Central memory CD4-positive, alpha-beta T cell (primary cell): ENCODE measurements around the gene PHKG2.
"Not testable (repeated sequence)": the region's sequence is repeated elsewhere in the genome, so short reads cannot be mapped to it uniquely, and the experiment has no call there.

Experiments
- DNase-seq: peaks from one replicate; pipeline ENCODE4 v3.0.0; 2022
- total RNA-seq, 3 experiments: gene quantifications; one replicate each; lab custom pipeline; 2026; lab: John Stamatoyannopoulos, UW

Gene PHKG2, protein sequence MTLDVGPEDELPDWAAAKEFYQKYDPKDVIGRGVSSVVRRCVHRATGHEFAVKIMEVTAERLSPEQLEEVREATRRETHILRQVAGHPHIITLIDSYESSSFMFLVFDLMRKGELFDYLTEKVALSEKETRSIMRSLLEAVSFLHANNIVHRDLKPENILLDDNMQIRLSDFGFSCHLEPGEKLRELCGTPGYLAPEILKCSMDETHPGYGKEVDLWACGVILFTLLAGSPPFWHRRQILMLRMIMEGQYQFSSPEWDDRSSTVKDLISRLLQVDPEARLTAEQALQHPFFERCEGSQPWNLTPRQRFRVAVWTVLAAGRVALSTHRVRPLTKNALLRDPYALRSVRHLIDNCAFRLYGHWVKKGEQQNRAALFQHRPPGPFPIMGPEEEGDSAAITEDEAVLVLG
- total RNA-seq = 20.1 to 26.6 (median 24.9) reads per million in 3 experiments

DNA sequence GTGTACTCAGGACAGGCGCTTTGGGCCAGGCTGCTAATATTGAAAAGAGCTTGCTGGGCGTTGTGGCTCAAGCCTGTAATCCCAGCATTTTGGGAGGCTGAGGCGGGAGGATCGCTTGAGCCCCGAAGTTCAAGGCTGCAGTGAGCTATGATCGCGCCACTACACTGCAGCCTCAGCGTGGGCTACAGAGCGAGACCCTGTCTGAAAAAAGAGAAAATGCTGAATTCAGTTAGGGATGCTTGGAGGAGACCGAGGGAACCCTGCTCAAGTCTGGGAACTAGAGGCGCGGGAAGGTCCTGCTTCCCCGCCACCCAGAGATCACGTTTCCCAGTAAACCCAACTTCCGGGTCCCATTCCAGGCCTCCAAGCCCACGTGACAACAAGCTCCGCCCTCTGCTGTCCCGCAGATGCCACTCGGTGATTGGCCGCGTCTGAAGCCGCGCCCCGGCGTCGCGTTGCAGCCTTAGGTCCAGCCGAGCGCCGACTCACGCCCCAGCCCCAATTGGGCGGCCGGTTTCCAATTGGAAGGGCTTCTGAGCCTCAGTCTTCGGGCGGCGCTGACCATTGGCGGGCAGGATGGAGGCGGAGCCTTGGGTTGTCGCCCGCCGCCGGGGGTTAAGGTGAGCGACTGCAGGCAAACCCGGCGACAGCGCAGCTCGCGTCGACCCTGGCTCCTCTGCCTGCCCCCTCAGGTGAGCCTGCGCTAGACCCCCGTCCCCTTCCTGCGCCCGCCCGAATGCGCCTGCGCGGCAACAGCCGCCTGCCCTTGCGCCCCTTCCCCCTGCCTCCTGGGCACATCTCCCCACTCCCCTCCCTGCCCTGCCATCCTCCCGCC, at the start of gene PHKG2:
Gene PHKG2, plus strand, starts transcription at position 627 of the 835 bp plus-strand sequence. CDS start 396 bp downstream, outside the sequence.
- DNase-seq = peak; percentile 96

DNA sequence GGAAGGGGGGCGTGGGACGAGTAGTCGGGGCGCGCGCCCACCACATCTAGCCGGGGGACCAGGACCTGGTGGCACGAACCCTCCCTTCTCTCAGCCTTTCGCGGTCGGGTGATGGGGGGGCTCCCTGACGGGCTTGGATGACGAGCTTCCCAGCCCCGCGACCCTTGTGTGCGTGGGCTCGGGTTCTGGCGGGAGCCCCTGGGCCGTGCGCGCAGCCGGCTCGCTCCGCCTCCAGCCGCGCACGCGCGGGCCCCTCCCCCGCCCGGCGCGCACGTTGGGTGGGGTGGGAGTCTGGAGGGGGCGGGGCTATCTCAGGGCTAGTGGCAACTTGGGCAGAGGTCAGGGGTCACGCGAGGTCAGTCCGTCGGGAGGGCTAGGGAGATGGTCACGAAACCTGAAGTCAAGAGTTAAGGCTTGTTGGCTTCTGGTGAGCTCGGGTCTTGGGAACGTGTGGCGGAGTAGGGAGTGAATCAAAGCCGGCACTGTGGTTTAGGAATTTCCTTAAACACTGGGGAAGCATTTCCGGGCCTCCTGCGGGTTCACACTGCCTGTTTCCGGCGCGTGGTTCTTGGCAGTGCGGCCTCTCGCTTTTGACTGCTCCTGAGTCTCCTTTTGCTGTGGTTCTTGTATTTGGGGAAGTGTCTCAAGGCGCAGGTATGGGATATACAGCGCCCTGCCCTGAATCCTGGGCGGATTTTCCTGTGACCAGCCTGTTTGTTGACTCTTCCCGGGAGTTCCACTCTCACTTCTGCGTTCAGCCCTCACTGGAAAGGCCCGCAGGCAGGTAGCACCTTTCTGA, 49.2 kb upstream of the PHKG2 start, which contains the start of gene SRCAP:
Gene SRCAP, plus strand, starts transcription at position 356 of the 799 bp plus-strand sequence. CDS start 1,654 bp downstream, outside the sequence.
- DNase-seq = peak; percentile 75

DNA sequence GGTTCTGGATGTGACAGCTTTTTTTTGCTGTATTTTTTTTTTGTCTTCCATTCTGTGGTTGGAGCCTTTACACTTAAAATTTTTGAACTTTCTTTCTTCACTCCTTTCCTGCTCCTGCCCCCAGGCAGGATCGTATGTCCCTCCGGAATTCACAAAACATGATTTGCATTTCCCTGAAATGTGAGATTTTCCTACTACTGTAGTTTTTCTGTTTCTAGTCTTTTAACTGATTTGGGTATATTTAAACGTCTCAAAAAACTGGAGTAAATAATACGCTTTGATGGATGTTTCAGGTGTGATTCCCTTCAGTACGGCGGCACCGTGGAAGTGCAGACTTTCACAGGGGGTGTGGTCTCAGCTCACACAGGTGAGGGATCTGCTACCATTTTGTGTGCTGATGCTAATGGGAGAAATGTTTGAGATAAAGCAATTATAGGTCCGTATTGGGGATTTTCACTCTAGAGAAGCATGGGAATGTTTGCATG, 48.6 kb upstream of the PHKG2 start:
- no peak for DNase-seq

DNA sequence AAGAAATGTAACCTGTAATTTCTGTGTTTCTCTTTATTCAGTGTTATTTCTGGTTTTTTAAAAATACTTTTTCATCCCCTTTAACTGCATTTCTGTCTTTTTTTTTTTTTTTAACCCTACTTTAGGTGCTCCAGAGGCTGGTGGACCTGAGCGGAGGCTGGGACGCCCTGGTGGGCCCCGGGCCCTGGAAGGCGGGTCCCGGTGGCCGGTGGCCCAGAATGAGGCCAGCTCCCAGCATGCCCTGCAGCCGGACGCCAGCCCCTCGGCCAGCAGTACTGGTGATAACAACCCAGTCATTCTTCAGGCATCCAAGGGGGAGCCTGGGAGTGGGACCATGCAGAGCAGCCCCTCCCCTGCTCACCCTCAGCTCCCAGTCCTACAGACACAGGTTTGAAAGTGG, 47.7 kb upstream of the PHKG2 start:
- no peak for DNase-seq

DNA sequence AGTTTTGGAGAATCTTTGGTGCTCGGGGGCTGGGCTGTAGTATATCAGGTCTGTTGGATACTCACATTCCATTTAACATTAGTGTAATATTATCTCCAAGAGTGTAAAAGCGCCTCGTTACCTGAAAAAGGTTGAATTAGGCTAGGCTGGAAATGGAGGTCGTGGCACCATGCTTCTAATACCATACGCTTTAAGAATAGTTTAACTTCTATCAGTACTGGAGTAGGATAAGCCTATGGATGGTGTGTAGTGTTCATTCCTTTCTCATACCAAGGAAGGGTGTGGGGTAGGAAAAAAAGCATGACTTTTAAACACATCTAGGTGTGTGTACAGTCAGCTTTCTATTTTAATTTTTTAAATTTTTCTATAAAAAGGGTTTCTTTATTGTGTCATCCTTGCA, 47.3 kb upstream of the PHKG2 start:
- DNase-seq = no peak

DNA sequence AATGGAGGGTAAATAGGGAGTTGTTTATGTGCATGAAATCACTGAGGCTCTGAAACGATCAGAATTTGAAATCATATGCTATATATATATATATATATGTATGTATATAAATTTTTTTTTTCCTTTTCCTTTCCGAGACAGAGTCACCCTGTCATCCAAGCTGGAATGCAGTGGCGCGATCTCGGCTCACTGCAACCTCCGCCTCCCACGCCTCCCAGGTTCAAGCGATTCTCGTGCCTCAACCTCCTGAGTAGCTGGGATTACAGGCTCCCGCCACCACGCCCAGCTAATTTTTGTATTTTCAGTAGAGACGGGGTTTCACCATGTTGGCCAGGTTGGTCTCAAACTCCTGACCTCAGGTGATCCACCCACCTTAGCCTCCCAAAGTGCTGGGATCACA, 45.2 kb upstream of the PHKG2 start:
- DNase-seq = not testable (repeated sequence)

DNA sequence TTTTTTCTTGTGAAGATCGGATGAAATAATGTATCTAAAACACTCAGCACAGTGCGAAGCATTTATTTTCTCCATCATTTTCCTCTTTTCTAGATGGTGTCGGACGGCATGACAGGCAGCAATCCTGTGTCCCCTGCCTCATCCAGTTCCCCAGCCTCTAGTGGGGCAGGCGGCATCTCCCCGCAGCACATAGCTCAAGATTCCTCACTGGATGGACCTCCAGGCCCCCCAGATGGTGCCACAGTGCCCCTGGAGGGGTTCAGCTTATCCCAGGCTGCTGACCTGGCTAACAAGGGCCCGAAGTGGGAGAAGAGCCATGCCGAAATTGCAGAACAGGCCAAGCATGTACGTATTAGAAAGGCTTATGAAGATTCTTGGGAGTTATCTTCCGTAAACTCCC, 44.3 kb upstream of the PHKG2 start:
- DNase-seq = no peak

DNA sequence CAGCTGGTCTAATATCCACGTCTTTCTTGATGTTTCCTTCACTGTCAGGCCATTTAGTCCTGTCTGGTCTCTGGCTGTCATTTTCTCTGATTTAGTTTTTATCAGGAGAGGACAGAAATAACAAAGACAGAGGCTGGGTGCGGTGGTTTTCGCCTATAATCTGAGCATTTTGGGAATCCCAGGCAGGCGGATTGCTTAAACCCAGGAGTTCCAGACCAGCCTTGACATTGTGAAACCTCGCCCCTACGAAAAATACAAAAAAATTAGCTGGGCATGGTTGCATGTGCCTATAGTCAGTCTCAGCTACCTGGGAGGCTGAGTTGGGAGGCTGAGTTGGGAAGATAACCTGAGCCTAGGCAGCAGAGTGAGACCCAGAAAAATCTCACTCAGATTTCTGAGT, 42.2 kb upstream of the PHKG2 start:
- no peak for DNase-seq

DNA sequence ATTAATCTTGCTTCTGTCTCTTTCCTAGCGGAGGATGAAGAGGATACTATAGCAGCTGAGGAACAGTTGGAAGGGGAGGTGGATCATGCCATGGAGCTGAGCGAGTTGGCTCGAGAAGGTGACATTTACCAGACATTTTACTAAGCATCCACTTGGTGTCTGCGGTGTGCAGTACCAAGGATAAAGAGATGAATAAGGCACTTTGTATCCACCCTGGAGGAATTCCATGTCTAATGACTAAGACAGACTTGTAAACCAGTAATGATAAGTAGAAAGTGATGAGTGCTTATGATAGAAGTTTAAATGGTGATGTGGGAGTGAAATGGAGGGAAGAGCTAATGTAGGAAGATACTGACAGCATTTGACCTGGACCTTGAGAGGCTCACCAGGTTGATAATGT, 37.3 kb upstream of the PHKG2 start:
- no peak for DNase-seq

DNA sequence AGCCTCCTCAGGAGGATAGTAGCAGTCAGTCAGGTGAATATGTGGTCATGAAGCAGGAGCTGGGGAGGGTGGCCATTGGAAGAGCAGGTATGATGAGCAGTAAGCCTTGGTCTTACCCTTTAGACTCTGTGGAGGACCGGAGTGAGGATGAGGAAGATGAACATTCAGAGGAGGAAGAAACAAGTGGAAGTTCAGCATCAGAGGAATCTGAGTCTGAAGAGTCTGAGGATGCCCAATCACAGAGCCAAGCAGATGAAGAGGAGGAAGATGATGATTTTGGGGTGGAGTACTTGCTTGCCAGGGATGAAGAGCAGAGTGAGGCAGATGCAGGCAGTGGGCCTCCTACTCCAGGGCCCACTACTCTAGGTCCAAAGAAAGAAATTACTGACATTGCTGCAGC, 36.5 kb upstream of the PHKG2 start:
- DNase-seq = no peak

DNA sequence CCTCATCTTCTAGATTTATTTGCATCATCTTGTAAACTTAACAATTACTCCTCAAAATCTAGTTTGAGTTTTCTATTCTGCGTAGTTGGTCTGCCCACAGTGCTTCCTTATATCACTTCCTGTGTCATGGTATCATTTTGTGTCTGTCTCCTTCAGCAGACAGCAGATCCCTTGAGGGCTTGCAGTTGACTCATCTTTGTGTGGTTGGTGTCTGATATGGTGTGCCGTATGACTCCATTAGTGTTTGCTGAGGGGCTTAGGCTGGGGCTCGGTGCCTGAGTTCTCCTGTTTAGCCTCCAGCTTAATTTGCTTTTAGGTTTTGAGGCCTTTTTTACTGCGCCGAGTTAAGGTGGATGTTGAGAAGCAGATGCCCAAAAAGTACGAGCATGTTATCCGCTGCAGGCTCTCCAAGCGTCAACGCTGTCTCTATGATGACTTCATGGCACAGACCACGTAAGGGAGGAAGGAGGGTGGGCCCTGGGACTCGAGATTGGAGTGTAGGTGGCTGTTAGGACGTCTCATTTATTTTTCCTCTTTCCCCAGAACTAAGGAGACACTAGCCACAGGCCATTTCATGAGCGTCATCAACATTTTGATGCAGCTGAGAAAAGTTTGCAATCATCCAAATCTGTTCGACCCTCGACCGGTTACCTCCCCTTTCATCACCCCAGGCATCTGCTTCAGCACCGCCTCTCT, 32.3 kb upstream of the PHKG2 start:
- peak; percentile 48 for DNase-seq

DNA sequence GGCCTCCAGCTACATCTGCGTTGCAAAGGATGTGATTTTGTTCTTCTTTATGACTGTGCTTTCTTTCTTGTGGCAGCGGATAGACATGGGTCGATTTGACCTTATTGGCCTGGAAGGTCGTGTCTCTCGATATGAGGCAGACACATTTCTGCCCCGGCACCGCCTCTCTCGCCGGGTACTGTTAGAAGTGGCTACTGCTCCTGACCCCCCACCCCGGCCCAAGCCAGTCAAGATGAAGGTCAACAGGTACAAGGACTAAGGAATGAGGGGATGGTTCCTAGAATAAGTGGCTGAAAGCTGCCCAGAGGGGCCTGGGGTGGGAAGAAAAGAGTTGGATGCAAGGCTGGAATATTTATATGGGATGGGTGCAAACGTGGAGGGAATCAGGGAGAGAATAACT, 28.1 kb upstream of the PHKG2 start:
- DNase-seq = no peak

DNA sequence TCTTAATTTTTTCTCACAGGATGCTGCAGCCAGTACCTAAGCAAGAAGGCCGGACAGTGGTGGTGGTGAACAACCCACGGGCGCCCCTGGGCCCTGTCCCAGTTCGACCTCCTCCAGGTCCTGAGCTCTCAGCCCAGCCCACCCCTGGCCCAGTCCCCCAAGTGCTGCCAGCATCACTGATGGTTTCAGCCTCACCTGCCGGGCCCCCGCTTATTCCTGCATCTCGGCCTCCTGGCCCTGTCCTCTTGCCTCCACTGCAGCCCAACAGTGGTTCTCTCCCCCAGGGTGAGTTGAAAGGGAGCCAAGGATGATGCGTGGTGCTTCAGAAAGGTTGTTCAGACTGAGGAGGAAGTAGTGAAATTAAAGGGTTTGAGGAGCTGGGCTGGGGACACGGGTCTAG, 27.5 kb upstream of the PHKG2 start:
- no peak for DNase-seq

DNA sequence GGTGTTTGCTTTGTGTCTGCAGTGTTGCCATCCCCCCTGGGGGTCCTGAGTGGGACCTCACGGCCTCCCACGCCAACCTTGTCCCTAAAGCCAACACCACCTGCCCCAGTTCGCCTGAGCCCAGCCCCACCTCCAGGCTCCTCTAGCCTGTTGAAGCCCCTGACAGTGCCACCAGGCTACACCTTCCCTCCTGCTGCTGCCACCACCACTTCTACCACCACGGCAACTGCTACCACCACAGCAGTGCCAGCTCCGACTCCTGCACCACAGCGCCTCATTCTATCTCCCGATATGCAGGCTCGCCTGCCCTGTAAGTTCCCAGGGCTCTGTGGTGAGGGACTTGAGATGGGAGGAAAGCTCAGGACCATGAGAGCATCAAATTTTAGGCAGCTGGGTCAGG, 27.1 kb upstream of the PHKG2 start:
- no peak for DNase-seq

DNA sequence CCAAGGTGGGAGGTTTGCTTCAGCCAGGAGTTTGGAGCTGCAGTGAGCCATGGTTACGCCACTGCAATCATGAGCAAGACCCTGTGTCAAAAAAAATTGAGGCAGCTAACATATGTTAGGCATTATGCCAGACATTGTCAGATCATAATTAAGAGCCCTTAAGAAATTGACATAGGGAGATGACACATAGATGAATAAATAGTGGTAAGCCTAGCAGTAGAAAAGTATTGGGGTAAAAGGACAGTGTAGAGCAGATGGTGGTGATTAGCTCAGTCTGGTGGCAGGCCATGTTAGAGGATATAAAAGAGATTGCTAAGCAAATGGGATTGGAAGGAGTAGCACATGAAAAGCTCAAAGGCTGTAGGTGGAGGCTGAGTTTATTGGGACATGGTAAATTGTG, 26.6 kb upstream of the PHKG2 start:
- no peak for DNase-seq

DNA sequence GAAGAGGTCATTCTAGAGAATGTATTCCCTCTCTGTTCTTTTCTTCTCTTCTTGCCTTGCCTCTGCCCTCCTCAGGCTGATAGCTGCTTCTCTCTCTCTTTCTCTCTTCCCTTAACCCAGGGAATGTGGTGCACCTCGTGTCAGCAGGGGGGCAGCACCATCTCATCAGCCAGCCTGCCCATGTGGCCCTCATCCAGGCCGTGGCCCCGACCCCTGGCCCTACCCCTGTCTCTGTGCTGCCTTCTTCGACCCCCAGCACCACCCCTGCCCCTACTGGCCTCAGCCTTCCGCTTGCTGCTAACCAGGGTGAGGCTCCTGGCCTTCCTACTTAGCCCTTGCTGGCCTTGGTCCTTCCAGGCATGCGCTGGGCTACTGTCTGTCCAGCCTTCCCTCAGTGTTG, 25.8 kb upstream of the PHKG2 start:
- no peak for DNase-seq

DNA sequence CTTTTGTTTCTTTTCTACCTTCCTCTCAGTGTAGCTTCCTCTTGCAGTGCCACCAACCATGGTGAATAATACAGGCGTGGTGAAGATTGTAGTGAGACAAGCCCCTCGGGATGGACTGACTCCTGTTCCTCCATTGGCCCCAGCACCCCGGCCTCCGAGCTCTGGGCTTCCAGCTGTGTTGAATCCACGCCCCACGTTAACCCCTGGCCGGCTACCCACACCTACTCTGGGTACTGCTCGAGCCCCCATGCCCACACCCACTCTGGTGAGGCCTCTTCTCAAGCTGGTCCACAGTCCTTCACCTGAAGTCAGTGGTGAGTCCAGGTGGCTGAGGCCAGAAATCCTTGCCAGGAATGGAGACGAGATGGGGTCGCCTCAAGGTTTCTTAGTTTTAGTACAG, 25.3 kb upstream of the PHKG2 start:
- DNase-seq = no peak

DNA sequence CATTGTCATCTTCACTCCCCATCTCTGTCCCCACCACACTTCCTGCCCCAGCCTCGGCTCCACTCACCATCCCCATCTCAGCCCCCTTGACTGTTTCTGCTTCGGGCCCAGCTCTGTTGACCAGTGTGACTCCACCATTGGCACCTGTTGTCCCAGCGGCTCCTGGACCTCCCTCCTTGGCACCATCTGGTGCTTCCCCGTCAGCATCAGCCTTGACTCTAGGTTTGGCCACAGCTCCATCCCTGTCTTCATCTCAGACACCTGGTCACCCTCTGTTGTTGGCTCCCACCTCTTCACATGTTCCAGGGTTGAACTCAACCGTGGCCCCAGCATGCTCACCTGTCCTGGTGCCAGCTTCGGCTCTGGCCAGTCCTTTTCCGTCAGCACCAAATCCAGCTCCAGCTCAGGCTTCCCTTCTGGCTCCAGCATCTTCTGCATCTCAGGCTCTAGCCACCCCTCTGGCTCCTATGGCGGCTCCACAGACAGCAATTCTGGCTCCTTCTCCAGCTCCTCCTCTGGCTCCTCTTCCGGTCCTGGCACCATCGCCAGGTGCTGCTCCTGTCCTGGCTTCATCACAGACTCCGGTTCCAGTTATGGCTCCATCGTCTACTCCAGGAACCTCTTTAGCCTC, 24.4 kb upstream of the PHKG2 start:
- DNase-seq = no peak

DNA sequence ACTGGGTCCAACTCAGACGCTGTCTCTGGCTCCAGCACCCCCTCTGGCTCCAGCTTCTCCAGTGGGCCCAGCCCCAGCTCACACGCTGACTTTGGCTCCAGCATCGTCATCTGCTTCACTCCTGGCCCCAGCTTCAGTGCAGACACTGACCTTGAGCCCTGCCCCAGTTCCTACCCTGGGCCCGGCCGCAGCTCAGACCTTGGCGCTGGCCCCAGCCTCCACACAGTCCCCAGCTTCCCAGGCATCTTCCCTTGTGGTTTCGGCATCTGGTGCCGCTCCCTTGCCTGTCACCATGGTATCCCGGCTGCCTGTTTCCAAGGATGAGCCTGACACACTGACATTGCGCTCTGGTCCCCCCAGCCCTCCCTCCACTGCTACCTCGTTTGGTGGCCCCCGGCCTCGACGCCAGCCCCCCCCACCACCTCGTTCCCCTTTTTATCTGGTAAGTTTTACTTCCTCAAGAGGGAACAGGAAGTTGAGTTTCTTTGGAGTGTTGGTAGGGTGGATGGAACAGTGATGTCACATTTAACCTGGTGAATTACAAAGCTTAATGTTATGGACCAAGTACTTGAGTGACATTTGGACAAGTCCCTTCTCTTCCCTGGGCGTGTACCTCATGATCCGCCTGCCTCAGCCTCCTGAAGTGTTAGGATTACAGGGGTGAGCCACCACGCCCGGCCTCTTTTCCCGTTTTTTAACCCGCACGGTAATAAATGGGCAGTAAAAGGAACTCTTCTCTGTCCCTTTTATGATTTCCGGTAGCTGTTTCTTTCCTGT, 23.4 kb upstream of the PHKG2 start:
- DNase-seq = no peak

DNA sequence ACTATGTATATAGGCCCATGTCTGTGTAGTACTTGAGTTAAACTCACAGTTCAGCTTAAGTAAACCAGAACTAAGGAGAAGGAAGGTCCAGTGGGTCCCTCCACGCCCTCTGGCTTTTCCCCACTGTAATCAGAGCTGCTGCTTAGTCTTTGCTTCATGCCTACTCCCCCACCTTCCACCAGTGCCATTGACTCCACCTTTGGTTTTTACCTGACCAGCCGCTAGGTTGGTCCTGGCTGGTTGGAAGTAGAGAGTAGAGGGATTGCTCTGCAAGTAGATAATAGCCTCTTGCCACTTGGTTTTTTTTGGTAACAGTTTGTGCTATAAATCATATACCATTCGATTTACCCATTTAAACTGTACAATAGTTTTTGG, 22.8 kb upstream of the PHKG2 start:
- DNase-seq = no peak

DNA sequence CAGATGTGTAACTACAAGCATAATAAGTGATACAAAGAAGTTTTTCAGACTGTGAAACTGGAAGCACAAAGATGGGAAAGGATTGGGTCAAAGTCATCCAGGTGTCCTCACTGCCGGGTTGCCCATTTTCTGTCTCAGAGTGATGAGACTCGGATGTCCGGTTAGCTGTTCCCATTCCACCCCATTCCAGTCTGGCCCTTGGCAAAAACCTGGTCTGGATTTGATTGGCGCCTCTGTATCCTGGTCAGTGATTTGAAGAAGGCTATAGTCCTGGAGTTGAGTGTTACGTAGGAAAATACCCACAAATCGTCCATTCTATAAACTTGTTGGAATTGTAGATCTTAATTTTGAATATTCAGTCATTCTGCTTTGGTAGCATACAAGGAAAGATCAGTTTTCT, 19.9 kb upstream of the PHKG2 start:
- no peak for DNase-seq
